HG02588 (cell line): ENCODE data around the gene HMX2.
"Not testable (repeated sequence)": the region's sequence is repeated elsewhere in the genome, so short reads cannot be mapped to it uniquely, and the experiment has no call there.

Experiments used
- ATAC-seq: cut with Tn5 transposase; IDR thresholded peaks from one replicate; pipeline ENCODE4 v1.9.1; 2021; ENCODE audit warnings: mild to moderate bottlenecking, moderate library complexity; ENCODE audit not compliant: unreplicated experiment

Gene HMX2

GRCh38 chr10:123150271-123150985 lies 2.5 kb downstream of the HMX2 start:
- ATAC-seq = no peak

DNA sequence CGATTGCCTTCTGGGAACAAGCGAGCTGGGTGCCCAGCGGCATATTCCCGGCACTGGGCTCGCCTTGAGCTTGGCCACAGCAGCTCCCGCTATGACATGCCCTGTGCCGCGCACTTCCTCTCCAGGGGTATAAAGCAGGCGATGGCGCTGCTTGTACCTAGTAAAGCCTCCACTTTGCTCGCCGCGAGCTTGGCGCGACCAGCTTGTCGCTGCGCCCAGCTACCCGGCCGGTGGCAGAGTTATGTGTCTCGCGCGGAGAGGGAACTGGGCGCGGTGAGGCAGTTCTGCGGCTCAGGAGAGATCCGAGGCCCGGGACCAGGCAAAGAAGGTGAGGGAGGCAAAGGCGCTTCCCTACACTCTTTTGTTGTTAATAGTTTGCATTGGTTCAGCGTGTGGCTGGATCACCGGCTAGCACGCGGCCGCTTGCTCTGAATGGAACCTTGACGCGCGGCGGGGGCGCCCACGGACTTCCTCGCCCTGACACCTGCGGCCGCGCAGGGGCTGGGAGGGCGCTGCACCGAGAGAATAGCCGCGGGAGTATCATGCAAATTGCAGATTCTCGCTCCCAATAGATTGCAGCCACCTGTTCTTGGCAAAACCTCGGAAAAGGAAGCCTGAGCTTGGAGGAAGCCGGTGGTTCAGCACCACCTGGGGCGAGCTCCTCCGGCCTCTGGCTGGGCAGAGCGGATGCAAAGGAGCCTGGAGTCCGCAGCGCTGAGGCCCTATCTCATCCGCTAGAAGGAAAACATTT lies 3.2 kb downstream of the HMX2 start:
- no peak for ATAC-seq

DNA sequence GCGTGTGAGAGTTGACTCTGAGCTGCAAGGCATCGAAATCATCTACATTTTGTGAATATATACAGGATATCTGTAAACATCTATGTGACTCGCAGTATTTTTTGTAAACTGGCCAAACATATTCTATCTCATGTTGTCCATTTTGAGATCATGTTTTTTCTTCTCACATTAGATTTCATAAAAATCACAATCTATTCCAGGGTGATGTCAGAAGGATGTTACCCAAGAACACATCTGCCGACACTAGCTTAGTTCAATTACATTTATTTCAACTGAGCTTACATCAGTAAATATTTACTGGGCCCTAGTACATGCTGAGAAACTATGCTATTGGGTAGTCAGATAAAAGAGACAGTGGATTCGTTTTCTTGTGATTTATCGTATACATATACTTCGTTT lies 3.8 kb downstream of the HMX2 start:
- no peak for ATAC-seq

- ATAC-seq = no peak
These were observed 5.7 kb downstream of the HMX2 start for GRCh38 chr10:123153486-123154091.

DNA sequence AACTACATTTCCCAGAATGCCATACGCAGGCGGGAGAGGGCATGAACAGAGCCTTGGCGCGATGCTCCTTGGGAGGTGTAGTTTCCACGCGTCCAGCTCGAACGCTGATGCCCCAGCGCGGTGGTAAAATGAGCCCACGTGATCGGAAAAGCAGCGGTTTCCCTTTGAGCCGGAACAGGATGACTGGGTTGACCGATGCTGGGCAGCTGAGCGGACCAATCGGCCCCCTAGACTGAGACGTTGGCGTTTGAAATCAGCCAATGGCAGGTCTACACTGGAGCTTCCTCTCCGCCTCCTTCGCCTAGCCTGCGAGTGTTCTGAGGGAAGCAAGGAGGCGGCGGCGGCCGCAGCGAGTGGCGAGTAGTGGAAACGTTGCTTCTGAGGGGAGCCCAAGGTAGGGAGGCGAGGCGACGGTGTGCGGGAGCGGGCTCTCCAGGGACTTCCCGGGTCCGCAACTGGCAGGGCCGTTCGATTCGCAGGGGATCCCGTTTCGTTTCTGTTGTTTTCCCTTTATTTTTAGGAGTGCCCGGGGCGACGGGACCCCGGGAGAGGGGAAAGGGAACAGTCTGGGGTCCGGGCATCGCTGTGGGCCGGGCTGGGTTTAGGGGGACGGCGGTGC lies 6.3 kb downstream of the HMX2 start, which contains the start of gene BUB3:
Gene BUB3 (plus strand): TSS at position 311 of the 619 bp plus-strand sequence. CDS start 516 bp downstream, outside the sequence.
- ATAC-seq = peak; percentile 94

- ATAC-seq = peak; percentile 42
These were observed 7.0 kb downstream of the HMX2 start for GRCh38 chr10:123154711-123155505.

DNA sequence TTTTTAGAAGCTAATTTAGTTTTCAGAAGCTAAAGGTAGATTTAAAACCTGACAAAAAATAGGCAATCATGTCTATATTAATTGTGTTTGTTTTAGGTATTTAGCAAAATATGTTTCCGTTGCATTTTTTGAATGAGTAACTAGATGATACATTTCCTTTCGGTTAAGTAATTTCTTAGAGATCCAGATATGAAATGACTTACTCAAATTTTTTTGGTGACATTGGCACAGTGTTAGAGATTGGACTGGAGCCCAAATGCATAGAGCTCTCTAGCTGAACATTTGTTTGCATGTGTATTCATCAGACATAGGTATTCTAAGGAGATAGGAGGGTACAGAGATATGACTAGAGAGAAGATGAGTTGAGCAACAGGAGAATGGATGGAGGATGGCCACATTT lies 8.1 kb downstream of the HMX2 start:
- no peak for ATAC-seq

GRCh38 chr10:123157210-123157609 lies 9.3 kb downstream of the HMX2 start:
- ATAC-seq = no peak

GRCh38 chr10:123158682-123159081 lies 10.7 kb downstream of the HMX2 start:
- no peak for ATAC-seq

DNA sequence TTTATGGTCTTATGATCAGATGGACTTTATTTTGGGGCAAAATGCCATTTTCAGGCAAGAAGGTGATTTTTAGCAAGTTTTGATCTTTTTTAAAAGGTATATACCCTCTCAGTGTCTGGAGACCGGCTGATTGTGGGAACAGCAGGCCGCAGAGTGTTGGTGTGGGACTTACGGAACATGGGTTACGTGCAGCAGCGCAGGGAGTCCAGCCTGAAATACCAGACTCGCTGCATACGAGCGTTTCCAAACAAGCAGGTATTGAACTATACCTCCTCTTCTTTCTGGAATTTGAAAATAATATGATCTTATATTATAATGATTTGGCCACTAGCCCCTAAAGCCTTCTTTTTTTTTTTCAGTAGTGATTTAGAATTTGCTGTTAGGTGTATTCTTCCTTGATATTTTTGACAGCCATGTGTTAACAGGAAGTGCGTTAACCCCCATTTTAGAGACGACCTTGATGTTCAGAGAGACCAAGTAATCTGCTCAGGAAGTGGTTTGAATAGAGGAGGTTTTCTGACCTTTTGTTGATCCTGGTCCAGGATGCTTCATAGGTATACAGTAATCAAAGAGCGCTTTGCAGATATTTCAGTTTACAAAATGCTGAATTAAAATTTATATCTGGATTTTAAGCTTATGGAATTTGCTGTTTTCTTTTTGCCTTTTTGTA lies 12.5 kb downstream of the HMX2 start:
- ATAC-seq = no peak

- no peak for ATAC-seq
These were observed 16.4 kb downstream of the HMX2 start for GRCh38 chr10:123164319-123164718.

- no peak for ATAC-seq
These were observed 17.6 kb downstream of the HMX2 start for GRCh38 chr10:123165445-123166072.

GRCh38 chr10:123166618-123167017 lies 18.7 kb downstream of the HMX2 start:
- no peak for ATAC-seq

DNA sequence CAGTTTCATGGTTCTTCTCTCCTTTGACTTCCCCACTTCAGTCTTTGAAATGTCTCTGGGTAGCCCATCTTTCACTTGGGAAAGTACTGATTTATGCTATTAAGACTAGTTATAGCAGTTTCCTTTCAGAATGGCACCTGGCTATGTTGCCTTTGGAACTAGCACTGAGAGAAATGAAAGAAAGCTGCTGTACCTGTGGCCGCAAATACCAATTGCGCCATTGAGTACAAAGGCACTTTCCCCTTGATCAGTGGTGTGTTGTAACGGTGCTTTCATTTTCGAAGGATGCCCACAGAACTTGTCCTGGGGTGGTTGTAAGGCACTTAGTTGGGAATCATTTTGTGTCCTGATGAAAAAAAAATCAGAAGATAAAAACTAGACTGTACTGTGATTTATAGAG lies 23.0 kb downstream of the HMX2 start:
- ATAC-seq = no peak

DNA sequence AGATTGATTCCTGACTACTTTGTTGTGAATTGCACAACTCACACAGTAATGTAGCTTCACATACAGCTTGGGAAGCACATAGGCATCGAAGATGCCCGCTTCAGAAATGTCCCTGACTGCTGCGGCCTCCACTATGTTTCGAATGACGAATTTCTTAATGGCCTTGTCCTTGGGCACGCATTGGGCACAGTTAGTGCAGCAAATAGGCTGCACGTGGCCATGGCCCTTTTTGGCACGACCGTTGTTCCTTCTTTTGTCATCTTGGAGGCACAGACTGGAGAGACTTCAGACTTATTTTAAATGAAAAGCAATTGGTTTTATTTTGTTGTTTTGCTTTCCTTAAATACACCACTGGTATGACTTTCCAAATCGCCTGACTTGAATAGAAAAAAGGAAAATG lies 23.7 kb downstream of the HMX2 start:
- not testable (repeated sequence) for ATAC-seq

DNA sequence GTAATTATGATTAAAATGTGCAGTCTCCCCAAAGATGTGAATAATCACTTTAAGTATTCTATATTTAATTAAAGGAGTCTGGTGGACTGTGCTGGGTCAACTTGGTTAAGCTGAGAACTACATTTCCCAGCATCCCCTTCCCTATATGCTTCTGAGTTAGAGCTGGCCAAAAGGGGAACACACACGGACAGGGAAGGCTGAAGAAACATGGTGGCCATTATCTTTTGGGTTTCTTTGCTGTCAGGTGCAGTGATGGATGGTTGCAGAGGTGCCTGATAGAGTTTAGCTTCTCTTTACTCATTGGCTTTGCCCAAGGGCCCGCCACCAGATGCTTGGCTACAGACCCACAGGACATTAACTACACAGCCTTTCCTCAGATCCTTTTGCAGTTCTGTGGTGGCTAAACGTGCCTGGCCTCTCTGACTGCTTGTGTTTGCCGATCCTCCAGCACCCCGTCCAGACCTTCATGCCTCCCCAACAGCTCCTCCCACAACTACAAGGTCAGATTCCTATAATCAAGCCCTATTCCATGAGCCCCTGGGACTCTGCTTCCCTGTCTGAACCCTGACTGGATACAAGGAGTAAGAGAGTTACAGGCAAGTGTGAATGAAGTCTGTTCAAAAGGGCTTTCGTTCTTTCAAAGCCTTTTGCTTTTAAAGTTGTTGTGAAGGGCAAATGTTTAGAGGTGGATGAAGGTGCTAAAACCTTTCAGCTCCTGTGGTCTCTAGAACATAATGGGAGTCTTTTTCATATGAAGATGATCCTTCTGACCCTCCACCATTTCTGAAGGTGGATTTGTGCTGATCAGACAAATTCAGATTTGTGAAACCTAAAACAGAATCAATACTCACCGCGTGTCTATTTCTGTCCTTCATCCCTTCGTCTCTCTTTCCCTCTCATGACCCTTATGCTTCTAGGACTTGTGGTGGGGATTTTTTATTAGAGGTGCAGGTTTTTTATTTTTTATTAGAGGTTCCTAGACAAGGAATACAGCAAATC lies 27.8 kb downstream of the HMX2 start:
- no peak for ATAC-seq

DNA sequence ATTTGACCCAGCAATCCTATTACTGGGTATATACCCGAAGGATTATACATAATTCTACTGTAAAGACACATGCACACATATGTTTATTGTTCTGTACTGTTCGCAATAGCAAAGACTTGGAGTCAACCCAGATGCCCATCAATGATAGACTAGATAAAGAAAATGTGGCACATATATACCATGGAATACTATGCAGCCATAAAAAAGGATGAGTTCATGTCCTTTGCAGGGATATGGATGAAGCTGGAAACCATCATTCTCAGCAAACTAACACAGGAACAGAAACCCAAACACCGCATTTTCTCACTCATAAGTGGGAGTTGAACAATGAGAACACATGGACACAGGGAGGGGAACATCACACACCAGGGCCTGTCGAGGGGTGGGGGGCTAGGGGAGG lies 30.5 kb downstream of the HMX2 start:
- ATAC-seq = not testable (repeated sequence)
